Activated B cell treated with CpG ODN at 0.5 μM for 24 hours (primary cell): ENCODE results near the gene PRM3. TPM values are rescaled to one million over a fixed set of nuclear protein-coding genes. Genes with fewer than 3 reads are reported as not detected.

Experiments
- ATAC-seq: fragments of 200-7000 bp; cut with Tn5 transposase; one replicate; pipeline ENCODE4 v1.10.0; 2021; ENCODE audit warnings: low read depth, mild to moderate bottlenecking, moderate library complexity
- CTCF ChIA-PET: fragments of 350-600 bp; sonication (Branson Sonifier 250); formaldehyde crosslinking; loops from one replicate; lab custom pipeline; 2021; ENCODE audit warnings: antibody characterized with exemption; lab: Charles Lee
- POLR2A ChIA-PET: fragments of 350-600 bp; sonication (Branson Sonifier 250); formaldehyde crosslinking; loops from one replicate; lab custom pipeline; 2021; ENCODE audit warnings: antibody characterized with exemption; lab: Charles Lee
- DNase-seq: peaks from one replicate; pipeline ENCODE4 v3.0.0; 2022
- H3K27ac Mint-ChIP-seq: one replicate; pipeline ENCODE4 v1.8.0; 2020; ENCODE audit warnings: mixed read lengths
- H3K27me3 Mint-ChIP-seq: one replicate; pipeline ENCODE4 v1.8.0; 2021; ENCODE audit warnings: mixed read lengths
- H3K36me3 Mint-ChIP-seq: one replicate; pipeline ENCODE4 v1.8.0; 2021; ENCODE audit warnings: low read depth, mixed read lengths
- H3K4me1 Mint-ChIP-seq: one replicate; pipeline ENCODE4 v1.8.0; 2021; ENCODE audit warnings: mixed read lengths
- H3K4me3 Mint-ChIP-seq: one replicate; pipeline ENCODE4 v1.8.0; 2020; ENCODE audit warnings: mild to moderate bottlenecking, mixed read lengths
- H3K9me3 Mint-ChIP-seq: one replicate; pipeline ENCODE4 v1.8.0; 2020; ENCODE audit warnings: mixed read lengths
- intact Hi-C: fragments of 100-400 bp; cut with micrococcal nuclease; formaldehyde crosslinking; loops from one replicate; pipeline ENCODE4 v1.15.1; 2024
- total RNA-seq: library from RNA; stranded (reverse); gene quantifications from 2 replicates; pipeline ENCODE4 v1.2.3, GENCODE V29; 2022
- TF ChIP-seq, protein P1 (sequence below): fragments of 200-600 bp; IDR thresholded peaks from one replicate; pipeline ENCODE4 v1.8.0; 2022; ENCODE audit warnings: antibody characterized with exemption, mild to moderate bottlenecking

The PRM3 gene, protein sequence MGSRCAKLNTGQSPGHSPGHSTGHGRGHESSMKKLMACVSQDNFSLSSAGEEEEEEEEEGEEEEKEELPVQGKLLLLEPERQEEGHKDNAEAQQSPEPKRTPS
- total RNA-seq, result not detected in 2 replicates

DNA sequence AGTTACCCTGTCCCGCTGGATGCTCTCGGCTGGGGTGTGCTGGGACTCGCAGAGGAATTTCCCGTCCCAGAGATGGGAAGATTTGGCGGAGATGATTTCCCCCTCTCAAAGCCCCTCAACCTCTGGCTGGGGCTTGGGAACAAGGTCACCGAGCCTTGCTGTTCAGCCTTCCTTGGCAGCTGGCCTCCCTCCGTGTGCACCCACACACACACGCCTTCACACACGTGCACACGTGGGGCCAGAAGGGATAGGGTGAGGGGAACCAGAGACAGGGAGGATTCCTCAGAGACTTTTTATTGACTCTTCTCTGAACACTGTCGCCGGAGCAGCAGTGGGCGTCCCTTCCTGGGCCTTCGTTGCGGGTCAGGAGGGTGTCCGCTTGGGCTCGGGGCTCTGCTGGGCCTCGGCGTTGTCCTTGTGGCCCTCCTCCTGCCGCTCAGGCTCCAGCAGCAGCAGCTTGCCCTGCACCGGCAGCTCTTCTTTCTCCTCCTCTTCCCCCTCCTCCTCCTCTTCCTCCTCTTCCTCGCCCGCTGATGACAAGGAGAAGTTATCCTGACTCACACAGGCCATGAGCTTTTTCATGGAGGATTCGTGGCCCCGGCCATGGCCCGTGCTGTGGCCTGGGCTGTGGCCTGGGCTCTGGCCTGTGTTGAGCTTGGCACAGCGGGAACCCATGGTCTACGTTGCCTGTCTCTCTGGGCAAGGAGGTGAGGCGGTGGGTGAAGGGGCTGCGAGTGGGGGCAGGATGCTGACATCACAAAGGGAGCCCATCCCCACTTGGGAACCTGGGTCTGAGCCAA lies at the start of gene PRM3:
Gene PRM3 (minus strand): TSS at position 709 of the 800 bp plus-strand sequence. CDS start 34 bp downstream, at position 675.
- no peak for ATAC-seq
- no peaks in the 10 kb centered on the region for H3K9me3 Mint-ChIP-seq
- intact Hi-C loops, result no loop called here
- H3K4me1 Mint-ChIP-seq, result no peaks in the 10 kb centered on the region
- no peak within 1 kb of the TSS for H3K4me3 Mint-ChIP-seq
- no peak within 1 kb of the TSS for H3K27ac Mint-ChIP-seq
- no peaks in the 10 kb centered on the region for H3K27me3 Mint-ChIP-seq
- CTCF ChIA-PET, result interaction anchor here (1.1 kb wide), 1 partner anchor 9 kb away, joined by 3 read pairs; no protein-coding TSS in a partner anchor
- POLR2A ChIA-PET, result interaction anchor here (0.6 to 1.9 kb wide), 3 partner anchors 19 to 82 kb away, joined by 3 to 9 read pairs (median 4); no protein-coding TSS in a partner anchor
- TF ChIP-seq, protein P1, sequence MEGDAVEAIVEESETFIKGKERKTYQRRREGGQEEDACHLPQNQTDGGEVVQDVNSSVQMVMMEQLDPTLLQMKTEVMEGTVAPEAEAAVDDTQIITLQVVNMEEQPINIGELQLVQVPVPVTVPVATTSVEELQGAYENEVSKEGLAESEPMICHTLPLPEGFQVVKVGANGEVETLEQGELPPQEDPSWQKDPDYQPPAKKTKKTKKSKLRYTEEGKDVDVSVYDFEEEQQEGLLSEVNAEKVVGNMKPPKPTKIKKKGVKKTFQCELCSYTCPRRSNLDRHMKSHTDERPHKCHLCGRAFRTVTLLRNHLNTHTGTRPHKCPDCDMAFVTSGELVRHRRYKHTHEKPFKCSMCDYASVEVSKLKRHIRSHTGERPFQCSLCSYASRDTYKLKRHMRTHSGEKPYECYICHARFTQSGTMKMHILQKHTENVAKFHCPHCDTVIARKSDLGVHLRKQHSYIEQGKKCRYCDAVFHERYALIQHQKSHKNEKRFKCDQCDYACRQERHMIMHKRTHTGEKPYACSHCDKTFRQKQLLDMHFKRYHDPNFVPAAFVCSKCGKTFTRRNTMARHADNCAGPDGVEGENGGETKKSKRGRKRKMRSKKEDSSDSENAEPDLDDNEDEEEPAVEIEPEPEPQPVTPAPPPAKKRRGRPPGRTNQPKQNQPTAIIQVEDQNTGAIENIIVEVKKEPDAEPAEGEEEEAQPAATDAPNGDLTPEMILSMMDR, result no peak
- H3K36me3 Mint-ChIP-seq, result no peaks in the 10 kb centered on the region
- no peak for DNase-seq

DNA sequence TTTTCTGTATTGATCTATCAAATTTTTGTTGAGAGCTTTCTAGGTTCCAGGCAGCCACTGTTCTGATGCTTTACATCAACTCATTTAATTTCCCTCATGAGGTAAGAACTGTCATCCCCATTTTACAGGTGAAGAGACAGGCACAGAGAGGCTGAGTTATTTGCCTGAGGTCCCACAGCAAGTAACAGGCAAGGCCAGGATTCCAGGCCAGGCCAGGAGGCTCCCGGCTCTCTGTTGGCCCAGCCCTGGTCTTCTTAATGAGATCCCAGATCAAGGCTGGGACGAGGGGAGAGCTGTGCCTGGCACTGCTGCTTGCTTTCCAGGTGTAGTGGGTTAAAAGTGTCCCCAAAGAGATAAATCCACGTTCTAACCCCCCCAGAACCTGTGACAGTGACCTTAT lies 49.4 kb upstream of the PRM3 start:
- H3K4me3 Mint-ChIP-seq, result no peak overlapping the region
- POLR2A ChIA-PET, result interaction anchor here (0.6 to 9.0 kb wide), 4 partner anchors 12 to 452 kb away, joined by 3 to 157 read pairs (median 122); partner anchors contain the start of gene SOCS1
- CTCF ChIA-PET, result interaction anchor here (1.5 kb wide), 1 partner anchor 25 kb away, joined by 4 read pairs; no protein-coding TSS in a partner anchor
- DNase-seq (no peak), ATAC-seq (no peak)
- no peaks in the 10 kb centered on the region for H3K27me3 Mint-ChIP-seq
- H3K4me1 Mint-ChIP-seq, result peaks cover 42% of the 10 kb centered on the region
- H3K9me3 Mint-ChIP-seq, result no peaks in the 10 kb centered on the region
- TF ChIP-seq, protein P1, result no peak
- no peaks in the 10 kb centered on the region for H3K36me3 Mint-ChIP-seq
- H3K27ac Mint-ChIP-seq, result no peak overlapping the region
- intact Hi-C loops, result no loop called here

DNA sequence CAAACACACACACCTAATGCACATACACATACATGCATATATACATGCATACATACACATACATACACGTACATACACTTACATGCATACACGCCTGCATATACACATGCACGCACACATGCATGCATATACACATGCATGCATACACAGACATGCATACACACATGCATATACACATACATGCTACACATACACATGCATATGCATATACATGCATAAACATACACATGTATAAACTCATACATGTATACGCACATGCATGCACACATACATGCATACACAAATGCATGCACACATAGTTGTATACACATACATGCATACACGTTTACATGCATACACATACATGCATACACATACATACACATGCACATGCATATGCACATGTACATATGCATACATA lies 48.2 kb upstream of the PRM3 start:
- H3K9me3 Mint-ChIP-seq, result no peaks in the 10 kb centered on the region
- no peak for DNase-seq
- H3K27ac Mint-ChIP-seq, result no peak overlapping the region
- POLR2A ChIA-PET, result interaction anchor here (2.5 kb wide), 1 partner anchor 11 kb away, joined by 11 read pairs; no protein-coding TSS in a partner anchor
- H3K27me3 Mint-ChIP-seq, result no peaks in the 10 kb centered on the region
- ATAC-seq, result no peak
- intact Hi-C loops, result no loop called here
- CTCF ChIA-PET, result no interaction called here
- TF ChIP-seq, protein P1, result no peak
- no peaks in the 10 kb centered on the region for H3K36me3 Mint-ChIP-seq
- peaks cover 31% of the 10 kb centered on the region for H3K4me1 Mint-ChIP-seq
- no peak overlapping the region for H3K4me3 Mint-ChIP-seq

DNA sequence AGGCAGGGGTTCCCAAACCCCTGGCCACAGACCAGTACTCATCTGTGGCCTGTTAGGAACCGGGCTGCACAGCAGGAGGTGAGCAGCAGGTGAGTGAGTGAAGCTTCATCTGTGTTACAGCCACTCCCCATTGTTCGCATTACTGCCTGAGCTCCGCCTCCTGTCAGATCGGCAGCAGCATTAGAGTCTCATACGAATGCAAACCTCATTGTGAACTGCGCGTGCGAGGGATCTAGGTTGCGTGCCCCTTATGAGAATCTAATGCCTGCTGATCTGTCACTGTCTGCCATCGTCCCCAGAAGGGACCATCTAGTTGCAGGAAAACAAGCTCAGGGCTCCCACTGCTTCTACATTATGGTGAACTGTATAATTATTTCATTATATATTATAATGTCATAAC lies 46.7 kb upstream of the PRM3 start:
- DNase-seq (no peak), ATAC-seq (no peak)
- CTCF ChIA-PET, result interaction anchor here (0.6 kb wide), 2 partner anchors 9 to 22 kb away, joined by 3 read pairs; no protein-coding TSS in a partner anchor
- peaks cover 21% of the 10 kb centered on the region for H3K4me1 Mint-ChIP-seq
- intact Hi-C loops, result no loop called here
- no peak overlapping the region for H3K27ac Mint-ChIP-seq
- H3K27me3 Mint-ChIP-seq, result no peaks in the 10 kb centered on the region
- TF ChIP-seq, protein P1, result no peak
- H3K9me3 Mint-ChIP-seq, result no peaks in the 10 kb centered on the region
- no peak overlapping the region for H3K4me3 Mint-ChIP-seq
- POLR2A ChIA-PET, result interaction anchor here (0.8 to 2.5 kb wide), 2 partner anchors 9 to 66 kb away, joined by 4 to 11 read pairs; no protein-coding TSS in a partner anchor
- H3K36me3 Mint-ChIP-seq, result no peaks in the 10 kb centered on the region
